GM12801 (cell line): ENCODE results near the gene LCE6A.

Source experiments
- TF ChIP-seq, protein P1 (sequence below): IDR thresholded peaks from one replicate; pipeline ENCODE4 v1.5.1; 2011; ENCODE audit warnings: control low read depth; ENCODE audit not compliant: insufficient read length; ENCODE audit errors: extremely low read depth

LCE6A gene, protein sequence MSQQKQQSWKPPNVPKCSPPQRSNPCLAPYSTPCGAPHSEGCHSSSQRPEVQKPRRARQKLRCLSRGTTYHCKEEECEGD

DNA sequence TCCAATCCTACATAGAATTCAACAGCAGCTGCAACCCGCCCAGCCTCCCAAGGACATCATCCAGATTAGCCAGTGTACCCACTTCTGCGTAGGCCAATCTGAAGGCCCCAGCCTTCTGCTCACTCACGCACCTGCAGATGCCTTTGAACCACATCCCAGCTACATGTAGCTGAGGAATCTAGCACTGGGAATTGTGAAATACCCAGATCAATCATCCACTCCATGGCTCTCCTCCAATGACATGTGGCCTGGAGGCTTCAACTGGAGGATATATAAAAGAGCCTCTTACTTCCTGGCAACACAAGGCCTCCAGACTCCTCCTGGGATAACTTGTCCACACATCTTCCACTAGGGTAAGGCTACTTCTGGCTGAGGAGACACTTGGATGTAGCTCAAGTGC is at the start of gene LCE6A:
Gene LCE6A (plus strand): TSS at position 301 of the 400 bp plus-strand sequence. CDS start 665 bp downstream, outside the sequence.
- TF ChIP-seq, protein P1, sequence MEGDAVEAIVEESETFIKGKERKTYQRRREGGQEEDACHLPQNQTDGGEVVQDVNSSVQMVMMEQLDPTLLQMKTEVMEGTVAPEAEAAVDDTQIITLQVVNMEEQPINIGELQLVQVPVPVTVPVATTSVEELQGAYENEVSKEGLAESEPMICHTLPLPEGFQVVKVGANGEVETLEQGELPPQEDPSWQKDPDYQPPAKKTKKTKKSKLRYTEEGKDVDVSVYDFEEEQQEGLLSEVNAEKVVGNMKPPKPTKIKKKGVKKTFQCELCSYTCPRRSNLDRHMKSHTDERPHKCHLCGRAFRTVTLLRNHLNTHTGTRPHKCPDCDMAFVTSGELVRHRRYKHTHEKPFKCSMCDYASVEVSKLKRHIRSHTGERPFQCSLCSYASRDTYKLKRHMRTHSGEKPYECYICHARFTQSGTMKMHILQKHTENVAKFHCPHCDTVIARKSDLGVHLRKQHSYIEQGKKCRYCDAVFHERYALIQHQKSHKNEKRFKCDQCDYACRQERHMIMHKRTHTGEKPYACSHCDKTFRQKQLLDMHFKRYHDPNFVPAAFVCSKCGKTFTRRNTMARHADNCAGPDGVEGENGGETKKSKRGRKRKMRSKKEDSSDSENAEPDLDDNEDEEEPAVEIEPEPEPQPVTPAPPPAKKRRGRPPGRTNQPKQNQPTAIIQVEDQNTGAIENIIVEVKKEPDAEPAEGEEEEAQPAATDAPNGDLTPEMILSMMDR, result no peak

DNA sequence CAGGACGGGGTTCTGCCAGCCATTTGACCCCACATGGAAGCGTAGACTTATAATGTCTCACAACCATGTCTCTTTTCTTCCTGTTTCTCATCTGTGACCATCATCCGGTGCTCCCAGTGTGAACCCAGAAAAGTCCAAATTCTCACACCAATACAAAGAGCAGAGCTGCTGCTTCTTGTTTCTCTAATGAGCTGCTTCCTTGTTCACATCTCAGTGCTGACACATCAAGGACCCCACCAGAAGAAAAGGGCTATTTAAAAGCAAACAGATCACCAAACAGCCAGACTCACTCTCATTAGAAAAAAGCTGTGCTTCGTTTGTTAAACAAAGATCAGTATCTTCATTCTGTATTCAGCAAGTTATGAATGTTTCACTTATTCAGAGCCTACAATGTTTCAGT is 47.0 kb upstream of the LCE6A start:
- TF ChIP-seq, protein P1, result no peak

DNA sequence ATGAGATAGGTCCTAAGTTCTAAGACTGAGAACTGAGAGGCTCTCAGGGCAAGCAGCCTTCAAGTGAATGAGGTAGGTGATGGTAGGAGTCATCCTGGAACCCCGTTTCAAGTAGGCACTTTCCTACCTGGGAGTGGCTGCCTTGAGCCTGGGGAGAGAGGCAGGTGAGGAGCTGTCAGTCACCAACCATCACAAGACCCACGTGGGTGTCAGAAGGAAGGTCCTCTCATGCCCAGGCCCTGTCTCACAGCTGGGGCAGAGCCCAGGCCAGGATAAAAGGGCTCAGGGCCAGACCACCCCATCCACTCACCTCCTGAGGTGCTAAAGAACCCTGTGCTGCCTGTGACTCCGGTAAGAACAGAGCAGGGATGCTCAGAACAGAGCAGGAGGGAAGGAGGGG is 46.2 kb upstream of the LCE6A start, which contains the start of gene LCE1D:
Gene LCE1D (plus strand): TSS at position 301 of the 400 bp plus-strand sequence. CDS start 1,074 bp downstream, outside the sequence.
- TF ChIP-seq, protein P1, result no peak

DNA sequence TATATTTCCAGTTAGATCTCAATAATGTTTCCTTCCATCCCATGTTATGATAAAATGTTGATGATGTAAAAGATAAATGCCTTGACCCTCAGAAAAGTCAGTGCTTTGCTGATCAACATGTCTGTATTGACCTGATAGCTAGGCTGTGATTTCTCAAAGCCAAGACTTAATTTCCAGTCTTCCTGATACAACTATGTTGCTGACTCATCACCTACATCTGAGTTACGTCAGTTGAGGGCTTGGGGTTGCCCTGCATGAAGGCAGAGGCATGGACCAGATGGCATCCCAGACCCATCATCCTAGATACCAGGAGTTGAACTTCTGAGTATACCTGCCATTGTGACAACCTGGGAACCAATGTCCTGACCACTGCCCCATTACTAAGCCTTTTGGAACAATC is 41.3 kb upstream of the LCE6A start:
- TF ChIP-seq, protein P1, result no peak

DNA sequence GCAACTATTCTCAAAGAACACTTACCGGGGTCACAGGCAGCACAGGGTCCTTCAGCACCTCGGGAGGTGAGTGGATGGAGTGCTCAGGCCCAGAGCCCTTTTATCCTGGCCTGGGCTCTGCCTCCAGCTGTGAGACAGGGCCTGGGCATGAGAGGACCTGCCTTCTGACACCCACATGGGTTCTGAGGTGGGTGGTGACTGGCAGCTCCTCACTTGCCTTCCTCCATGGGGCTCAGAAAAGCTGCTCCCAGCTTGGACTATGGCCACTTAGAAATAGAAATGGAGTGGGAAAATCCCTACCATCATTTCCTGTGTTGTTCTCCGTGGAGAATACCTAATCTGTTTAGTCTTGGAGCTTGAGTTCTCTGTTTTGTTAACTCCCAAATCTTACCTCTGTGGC is 36.1 kb upstream of the LCE6A start, which contains the start of gene LCE1C:
Gene LCE1C (minus strand): TSS at position 76 of the 400 bp plus-strand sequence. CDS start 1,173 bp downstream, outside the sequence.
- TF ChIP-seq, protein P1, result no peak

DNA sequence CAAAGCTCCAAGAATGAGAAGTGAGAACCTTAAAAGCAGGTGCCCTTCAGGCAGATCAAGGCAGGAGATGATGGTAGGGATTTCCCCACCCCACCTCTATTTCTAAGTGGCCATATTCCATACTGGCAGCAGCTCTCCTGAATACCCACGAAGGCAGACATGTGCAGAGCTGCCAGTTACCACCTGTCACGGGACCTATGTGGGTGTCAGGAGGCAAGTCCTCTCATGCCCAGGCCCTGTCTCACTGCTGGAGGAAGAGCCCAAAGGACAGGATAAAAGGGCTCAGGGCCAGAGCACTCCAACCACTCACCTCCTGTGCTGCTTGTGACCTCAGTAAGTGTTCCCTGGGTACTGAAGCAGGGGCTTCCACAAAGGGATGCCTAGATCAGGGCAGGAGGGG is 31.6 kb upstream of the LCE6A start:
- TF ChIP-seq, protein P1, result no peak

DNA sequence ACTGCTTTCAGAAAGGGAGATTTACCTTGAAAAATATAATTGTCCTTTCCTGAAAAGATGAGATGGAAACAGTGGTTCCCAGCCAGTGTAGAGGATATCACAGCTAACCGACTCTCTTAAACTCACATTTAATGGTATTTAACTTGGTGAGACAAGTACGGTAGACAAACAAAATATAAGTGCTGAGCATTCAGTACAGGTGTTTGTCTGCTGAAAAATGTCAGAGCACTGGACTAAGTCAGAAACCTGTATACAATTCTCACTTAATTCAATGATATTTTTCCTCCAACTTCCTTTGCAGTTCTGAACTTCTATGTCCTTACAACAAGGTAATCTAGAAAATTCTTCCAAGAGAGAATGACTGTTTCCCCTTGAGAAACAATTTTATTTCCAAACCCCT is 31.0 kb upstream of the LCE6A start, which contains the start of gene LCE1B:
Gene LCE1B (plus strand): TSS at position 301 of the 400 bp plus-strand sequence. CDS start 476 bp downstream, outside the sequence.
- TF ChIP-seq, protein P1, result no peak
